COLO668 (cell line): Measurements from ENCODE around the gene DNMT3L.
A peak's percentile ranks its signal among the peaks of the same experiment; 100 is the strongest.
"Not testable (repeated sequence)": the region's sequence is repeated elsewhere in the genome, so short reads cannot be mapped to it uniquely, and the experiment has no call there.

ENCODE experiments used
- DNase-seq: peaks from one replicate; lab custom pipeline; 2025; ENCODE audit not compliant: unreplicated experiment; lab: John Stamatoyannopoulos, UW

The DNMT3L gene

DNA sequence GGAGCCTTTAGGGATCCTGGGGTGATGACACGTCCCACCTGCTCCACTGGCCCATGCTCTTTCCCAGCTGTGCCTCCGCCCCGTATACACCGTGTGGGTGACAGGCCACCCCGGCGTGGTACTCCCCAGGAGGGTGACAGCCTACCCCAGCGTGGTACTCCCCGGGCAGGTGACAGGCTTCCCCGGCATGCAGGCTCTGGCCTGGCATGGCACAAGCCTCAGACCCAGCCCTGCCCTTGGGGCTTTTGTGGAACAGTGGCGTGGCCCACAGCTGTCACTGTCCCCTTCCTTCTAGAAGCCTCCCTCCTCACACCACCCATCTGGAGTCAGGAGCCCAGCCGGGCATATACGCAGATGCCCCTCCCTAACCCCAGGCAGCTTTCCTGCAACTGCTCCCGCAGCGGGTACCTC, 33.5 kb upstream of the DNMT3L start:
- peak; percentile 78 for DNase-seq

DNA sequence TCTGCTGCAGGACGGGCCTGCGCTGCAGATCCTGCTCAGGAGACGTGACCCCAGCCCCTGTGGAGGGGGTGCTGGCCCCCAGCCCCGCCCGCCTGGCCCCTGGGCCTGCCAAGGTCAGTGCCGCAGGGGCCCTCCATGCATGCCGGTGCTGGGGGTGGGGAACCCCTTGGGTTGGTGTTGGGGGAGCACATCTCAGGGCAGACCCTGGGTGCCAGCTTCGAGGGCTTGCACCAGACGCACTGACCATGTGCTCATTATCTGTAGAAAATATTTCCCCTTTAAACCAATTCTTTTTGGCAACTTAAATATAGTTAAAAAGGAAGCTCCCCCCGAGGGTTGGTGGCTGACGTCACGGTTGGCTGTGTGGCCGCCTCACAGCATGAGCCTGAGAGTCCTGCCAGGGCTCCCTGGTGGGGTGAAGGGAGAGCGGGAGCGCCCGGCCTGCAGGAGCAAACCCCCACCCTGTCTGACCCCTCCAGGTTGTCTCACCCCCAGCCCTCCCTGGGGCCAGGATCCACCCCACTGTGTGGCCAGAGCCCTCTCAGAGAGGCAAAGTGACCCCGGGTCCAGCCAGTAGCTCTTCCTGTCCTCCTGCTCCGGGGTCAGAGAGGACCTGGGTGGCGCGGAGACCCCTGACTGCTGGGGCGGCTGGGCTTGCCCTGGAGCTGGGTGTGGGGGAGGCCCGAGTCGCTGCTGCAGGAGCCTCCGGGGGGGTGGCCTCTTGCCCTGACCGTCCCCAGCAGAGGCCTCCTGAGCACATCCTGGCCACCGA, 32.9 kb upstream of the DNMT3L start:
- DNase-seq = no peak

DNA sequence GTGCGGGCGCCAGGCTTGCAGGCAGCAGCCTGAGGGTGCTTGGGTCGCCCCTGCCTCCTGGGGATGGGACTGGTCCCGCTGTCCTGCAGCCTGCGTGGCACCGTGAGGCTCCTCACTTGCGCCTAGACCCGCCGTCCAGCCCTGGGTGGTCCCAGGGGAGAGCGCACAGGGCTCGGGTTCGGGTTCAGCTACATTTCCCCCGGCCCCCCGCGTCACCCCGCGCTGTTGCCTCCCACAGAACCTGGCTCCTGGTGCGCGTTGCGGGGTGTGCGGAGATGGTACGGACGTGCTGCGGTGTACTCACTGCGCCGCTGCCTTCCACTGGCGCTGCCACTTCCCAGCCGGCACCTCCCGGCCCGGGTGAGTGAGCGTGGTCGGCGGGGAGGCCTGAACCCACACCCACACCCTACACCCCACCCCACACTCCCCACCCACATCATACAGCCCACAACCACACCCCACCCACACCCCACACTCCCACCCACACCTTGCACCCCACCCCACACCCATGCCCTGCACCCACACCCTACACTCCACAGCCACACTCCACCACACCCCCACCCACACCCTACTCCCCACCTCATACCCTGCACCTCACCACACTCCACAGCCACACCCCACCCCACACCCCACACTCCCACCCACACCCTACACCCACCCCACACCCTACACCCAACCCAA, 32.0 kb upstream of the DNMT3L start:
- DNase-seq = no peak

DNA sequence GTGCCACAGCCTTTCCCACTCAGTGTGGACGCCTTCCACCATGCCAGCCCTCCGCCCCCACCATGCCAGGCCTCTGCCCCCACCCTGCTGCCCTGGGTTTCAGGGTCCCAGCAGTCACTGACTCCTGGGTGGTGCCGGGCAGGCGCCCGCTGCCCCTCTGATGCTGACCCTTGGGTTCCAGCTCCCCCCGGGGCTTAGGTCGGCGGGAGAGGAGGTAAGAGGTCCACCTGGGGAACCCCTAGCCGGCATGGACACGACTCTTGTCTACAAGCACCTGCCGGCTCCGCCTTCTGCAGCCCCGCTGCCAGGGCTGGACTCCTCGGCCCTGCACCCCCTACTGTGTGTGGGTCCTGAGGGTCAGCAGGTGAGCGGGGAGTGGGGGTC, 31.1 kb upstream of the DNMT3L start:
- no peak for DNase-seq

DNA sequence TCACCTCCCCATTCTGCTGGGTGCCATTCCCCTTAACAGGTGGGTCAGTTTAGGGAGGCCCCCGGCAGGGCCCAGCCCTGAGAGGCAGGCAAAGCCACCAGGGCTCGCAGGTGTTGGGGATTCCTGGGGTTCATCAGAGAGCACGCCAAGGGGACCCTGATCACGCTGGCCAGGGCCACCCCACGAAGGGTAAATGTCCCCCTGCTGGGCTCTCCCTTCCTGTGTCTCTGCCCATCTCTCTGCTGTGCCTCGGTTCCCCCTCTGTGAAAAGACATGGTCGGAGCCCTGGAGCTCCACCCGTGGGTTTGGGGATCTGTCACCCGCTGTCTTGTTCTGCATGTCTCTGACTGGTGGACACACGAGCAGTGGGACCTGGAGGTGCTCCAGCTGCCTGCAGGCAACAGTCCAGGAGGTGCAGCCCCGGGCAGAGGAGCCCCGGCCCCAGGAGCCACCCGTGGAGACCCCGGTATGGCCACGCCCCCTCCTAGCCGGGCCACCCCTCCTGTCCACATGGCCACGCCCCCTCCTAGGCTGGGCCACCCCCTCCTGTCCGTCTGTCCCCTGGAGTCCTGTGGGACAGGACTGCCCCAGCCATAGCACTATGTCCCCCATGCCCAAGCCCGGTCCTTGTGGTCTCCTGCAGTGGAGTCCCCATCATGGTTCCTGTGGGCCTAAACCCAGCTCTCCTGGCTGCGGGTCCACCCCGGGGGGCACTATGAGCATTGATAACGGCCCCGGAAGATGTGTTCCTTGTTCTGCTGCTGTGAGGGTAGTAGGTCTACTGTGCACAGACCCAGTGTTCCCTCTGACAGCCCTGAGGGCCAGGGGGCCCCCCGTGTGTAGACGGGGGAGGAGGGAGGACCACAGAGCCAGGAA, 30.5 kb upstream of the DNMT3L start:
- no peak for DNase-seq

DNA sequence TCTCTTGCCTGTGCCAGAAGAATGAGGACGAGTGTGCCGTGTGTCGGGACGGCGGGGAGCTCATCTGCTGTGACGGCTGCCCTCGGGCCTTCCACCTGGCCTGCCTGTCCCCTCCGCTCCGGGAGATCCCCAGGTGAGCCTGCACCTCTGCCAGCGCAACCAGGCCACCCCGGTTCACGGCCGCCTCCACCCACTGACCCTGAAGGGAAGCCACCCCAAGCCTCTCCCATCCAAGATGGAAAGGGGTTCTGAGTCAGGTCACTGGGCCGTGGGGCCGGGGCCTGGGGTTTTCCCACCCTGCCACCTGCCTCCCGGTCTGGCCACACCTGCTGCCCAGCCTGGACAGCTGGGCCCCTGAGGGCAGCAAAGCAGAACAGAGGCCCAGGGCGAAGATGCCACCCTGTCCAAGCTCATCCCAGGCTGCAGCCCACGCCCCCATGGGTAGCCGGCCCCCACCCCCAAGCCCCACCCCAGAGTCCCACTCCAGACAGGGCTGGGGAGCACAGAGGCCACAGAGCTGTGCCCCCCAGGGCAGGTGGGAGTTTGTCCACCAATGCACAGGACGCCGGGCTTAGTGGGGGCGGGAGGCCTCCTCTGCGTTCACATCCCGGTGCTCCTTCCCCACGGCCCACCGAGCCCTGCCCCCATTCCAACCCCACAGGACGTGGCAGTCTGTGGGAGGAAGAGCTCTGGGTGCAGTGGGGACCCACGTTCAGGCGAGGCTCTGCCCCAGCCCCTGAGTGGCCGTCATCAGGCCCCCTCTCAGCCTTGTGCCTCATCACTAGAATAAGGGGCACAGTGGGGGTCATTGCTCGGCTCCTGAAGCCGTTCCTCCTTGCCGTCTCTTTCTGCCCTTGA, 29.6 kb upstream of the DNMT3L start:
- DNase-seq = peak; percentile 86

DNA sequence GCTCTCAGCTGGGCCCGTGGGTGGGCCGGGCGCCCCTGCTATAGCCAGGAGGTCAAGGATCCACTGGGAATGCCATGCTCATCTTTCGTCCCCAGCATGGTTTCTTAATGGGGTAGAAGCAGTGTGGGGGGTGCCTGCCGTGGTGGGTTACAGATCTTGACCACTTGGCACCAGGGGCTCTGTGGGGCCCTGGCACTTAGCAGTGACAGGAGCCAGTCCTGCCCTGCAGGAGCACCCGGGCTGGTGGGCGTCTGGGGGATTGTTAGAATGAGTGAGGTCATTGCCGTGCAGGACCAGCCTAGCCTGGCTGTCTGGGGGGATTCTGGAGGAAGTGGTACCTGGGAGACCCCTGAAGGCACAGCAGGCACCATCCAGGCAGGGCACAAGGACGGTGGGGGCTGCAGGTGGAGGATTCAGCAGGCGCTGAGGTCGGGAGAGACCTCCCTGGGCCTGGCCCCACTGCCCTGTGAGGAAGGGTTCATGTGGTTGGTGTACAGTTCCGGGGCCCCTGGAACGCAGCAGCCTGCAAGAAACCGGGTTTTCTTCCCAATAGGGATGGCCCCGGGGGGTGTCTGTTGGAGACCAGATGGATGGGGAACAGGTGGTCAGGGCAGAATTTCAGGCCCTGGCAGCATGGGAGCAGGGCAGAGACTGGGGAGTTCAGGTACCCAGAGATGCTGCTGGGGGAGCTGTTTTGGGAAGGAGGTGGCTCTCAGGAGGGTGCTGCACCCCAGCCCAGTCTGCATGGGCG, 28.8 kb upstream of the DNMT3L start:
- DNase-seq = no peak

DNA sequence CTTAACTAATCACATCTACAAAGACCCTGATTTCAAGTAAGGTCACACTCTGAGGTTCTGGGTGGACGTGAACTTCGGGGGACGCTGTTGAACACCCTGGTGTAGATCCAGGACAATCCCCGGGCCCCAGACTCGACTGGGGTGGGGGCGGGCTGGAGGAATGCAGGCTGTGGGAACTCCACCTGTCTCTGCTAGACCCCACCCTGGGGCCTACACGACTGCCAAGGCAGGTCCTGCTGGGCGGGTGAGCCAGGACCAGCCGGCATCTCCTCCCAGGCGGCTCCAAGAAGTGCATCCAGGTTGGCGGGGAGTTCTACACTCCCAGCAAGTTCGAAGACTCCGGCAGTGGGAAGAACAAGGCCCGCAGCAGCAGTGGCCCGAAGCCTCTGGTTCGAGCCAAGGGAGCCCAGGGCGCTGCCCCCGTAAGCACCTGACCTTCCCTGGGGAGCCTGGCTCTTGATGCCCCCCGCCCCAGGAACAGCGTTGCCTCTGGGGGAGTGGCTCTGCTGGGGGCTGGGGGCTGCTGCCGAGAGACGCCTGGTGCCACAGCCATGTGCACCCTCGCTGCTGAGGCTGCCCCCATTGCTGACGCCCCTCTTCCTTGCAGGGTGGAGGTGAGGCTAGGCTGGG, 27.8 kb upstream of the DNMT3L start:
- DNase-seq = no peak

DNA sequence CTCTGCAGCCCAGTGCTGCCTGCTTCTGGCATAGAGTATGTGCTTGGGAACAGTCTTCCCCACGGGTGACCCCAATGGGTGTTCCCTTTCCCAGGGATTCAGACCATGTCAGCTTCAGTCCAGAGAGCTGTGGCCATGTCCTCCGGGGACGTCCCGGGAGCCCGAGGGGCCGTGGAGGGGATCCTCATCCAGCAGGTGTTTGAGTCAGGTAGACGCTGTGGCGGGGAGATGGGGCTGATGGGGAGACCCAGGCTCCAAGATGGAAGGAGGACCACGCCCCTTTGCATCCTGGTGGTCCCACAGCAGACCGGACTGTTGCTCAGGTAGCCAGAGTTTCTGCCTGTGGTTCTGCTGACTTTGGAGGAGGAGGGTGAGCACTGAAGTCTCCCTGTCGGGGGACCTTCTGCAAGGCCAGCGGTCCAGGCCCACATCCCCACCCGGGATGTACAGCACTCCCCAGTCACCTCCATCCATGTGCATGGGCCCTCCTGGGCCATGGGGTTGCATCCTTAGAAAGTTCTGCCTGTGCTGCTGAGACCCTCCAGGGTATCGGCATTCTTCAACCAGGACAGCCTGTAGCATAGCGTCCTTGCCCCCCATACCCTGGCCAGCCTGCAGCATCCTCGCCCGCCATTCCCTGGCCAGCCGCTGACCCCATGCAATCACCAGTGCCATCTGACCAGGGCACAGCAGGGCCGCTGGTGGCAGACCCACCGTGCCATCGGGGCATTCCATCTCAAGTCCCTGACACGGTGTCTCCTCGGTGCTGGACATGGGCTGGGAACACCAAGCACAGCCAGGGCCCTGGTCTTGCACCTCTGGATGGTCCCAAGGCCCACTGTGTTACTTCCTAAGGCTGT, 26.8 kb upstream of the DNMT3L start:
- DNase-seq = no peak

DNA sequence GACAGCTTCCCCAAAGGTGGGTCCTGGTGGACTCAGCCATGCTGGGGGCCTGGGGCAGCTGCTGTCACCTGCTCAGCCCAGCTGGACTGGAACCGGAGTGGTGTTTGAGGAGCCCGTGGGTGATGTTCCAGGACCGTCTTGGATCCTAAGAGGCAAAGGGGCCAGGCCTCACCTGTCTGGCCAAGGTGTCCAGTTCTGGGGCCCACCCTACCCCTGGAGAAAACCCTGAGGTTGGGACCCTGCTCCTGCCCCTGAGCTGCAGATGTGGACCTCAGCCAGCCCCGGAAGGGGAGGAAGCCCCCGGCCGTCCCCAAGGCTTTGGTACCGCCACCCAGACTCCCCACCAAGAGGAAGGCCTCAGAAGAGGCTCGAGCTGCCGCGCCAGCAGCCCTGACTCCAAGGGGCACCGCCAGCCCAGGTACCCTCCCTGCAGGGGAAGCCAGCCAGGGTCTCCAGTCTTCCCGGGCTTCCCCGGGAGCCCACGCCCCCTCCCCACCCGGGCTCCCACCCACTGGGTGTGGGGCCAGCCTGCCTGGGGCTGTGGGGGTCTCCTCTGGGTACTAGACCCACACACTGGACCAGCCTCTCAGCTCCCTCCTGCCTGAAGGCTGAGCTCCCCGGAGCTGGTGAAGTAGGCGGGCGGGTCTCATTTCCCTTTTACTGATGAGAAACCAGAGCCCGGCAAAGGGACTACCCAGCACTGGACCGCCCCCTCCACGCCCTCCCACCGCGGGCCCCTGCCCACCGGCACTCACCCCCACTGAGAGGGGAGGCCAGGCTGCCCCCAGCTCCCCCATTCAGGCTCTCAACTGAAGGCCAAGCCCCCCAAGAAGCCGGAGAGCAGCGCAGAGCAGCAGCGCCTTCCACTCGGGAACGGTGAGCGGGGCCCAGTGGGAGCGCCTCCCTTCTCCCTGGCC, 25.3 kb upstream of the DNMT3L start:
- no peak for DNase-seq

DNA sequence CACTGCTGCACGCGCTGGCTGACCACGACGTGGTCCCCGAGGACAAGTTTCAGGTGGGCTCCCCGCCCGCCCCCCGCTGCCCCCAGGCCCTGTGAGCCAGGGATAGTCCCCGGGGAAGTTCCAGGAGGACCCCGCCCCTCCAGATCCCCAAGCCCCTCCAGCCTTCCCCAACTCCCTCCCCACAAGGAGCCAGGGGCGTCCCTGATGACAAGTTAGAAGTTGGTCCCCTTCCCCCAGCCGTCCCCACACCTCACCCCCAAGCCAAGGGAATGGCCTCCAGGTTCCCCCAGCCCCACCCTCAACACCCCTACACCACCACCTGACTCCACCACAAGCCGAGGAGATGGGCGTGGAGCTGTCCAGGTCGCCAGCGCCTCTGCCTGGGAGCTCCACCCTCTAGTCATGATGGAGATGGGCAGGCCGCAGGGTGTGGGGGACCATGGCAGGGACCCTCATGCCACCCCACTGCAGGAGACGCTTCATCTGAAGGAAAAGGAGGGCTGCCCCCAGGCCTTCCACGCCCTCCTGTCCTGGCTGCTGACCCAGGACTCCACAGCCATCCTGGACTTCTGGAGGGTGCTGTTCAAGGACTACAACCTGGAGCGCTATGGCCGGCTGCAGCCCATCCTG, 24.5 kb upstream of the DNMT3L start:
- DNase-seq = no peak

DNA sequence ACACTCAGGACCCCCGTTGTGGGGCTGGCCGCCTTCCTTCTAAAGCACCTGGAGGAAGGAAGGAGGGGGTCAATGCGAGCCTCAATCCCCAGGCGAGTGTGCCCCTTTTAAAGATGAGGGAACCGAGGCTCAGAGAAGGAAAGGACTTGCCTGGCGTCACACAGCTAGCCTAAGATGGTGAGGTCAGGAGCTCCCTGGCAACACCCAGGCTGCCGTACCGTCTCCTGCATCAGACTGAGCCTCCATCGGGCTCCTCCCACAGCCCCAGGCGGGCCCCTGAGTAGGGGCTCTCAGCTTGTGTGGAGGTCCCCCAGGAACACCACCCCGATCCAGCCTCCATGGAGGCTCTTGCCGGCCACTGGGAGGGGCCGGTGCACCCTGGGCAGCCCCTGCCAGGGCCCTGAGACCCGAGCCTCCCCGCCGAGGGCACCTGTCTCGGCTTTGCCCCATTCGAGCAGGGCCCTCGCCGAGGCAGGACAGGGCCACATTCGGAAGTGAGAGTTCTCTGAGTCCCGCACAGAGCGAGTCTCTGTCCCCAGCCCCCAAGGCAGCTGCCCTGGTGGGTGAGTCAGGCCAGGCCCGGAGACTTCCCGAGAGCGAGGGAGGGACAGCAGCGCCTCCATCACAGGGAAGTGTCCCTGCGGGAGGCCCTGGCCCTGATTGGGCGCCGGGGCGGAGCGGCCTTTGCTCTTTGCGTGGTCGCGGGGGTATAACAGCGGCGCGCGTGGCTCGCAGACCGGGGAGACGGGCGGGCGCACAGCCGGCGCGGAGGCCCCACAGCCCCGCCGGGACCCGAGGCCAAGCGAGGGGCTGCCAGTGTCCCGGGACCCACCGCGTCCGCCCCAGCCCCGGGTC, 23.7 kb upstream of the DNMT3L start, which contains the start of gene AIRE:
Gene AIRE (plus strand): TSS at position 739 of the 855 bp plus-strand sequence. CDS start 131 bp downstream, outside the sequence.
- no peak for DNase-seq

DNA sequence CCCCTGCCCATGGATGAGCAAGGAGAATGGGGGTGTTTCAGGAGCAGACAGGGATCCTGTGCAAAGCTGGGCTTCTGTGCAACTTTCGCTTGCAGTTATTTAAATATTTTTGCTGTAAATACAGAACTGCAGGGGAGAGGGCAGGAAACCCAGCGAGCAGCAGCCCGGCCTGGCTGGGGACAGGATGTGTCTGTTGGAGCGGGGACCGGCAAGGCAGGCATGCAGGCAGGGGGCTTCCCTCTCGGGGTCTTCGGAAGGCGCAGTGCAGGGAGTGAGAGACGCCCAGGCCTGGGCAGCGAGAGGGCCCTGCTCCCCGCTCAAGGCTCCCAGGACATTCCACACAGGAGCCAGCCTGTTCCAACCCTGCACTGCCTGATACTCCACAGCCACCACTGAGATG, 22.3 kb upstream of the DNMT3L start:
- DNase-seq = no peak

DNA sequence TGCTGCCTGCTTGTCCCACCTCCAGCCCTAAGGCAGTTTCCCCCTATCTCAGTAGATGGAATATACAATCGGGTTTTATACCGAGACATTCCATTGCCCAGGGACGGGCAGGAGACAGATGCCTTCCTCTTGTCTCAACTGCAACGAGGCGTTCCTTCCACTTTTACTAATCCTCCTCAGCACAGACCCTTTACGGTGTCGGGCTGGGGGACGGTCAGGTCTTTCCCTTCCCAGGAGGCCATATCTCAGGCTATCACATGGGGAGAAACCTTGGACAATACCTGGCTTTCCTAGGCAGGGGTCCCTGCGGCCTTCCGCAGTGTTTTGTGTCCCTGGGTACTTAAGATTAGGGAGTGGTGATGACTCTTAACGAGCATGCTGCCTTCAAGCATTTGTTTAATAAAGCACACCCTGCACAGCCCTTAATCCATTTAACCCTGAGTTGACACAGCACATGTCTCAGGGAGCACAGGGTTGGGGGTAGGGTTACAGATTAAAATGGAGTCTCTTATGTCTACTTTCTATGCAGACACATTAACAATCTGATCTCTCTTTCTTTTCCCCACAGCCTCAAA, 21.6 kb upstream of the DNMT3L start:
- DNase-seq = not testable (repeated sequence)

DNA sequence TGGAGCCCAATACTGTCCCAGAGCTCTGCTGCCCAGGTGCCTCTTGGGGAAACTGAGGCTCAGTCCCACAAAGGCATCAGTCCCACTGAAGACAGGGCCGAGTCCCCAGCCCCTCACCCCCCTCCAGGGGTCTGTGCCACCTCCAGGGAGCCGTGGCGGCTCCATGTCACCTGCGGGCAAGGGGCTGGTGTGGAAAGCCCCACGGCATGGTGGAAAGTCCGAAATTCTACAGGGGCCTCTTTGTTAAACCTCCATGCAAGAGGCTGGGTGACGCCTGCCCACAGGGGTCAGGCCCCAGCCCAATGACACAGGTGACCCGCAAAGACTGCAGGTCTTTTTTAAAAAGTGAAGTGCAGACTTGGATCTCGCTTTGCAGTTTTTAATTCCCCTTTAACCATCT, 20.7 kb upstream of the DNMT3L start:
- DNase-seq = no peak

DNA sequence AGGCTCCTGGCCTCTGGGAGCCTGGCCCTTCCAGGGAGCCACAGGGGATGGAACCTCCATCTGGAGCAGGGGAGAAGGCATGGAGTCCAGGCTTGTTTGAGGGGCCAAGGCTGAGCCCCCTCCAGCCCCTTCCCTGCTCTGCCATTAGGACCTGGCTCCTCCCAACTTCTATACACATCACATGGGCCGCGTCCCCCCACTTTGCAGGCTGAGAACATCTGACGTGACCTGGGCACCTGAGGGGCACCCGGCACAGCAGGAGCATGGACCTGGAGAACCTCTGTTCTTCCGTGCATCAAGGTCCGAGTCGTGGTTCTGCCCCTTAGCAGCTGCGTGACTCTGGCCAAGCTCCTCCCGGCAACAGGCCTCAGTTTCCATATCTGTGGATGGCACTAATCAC, 20.1 kb upstream of the DNMT3L start:
- DNase-seq = no peak
